Measurements from ENCODE around the gene CCDC71L. TPM values are rescaled to one million over a fixed set of nuclear protein-coding genes. Genes with fewer than 3 reads are reported as not detected.

The CCDC71L gene
- polyA plus RNA-seq, 1 of the 3 experiments (the other 2 are of a cell fraction), result 30.0 TPM

DNA sequence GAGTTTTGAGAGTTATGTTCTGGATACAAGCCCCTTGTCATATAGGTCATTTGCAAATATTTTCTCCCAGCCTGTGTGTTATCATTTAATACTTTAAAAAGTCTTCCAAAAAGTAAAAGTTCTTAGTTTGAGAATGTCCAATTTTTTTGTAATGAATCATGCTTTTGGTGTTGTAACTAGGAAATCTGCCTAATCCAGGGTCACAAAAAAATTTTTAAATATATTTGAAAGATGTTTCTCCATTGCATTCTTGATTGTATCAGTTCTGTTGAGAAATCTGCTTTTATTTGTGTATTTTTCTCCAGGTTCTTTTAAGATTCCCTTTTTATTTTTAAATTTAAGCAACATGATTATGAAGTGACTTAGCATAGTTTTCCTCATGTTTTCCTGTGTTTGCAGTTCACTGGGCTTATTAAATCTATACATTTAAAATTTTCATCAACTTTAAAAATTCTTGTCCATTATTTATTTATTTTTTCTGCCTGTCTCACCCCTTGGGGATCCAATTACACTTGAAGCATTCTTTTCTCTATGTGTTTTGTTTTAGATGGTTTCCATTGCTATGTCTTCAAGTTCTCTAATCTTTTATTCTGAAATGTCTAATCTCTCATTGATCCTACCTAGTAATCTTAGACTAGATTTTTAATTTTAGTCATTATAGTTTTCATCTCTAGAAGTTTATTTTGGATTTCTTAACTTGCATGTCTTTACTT is 47.0 kb downstream of the CCDC71L start:
- ChIA-PET POLR2A (no interaction called here), CTCF (no interaction called here)
- H4K20me1 ChIP-seq (ENCODE audit: insufficient read depth), result no peaks in the 10 kb centered on the region
- no peak overlapping the region for H3K4me2 ChIP-seq
- peak overlapping the region; percentile 36 to 45; a peak in 3 of 4 replicates for H3K27ac ChIP-seq (ENCODE audit: low read depth in 2 of 2, low read length in 1 of 2)
- peak overlapping the region; percentile 6; the same call in 1 of the 2 replicates for H2AFZ ChIP-seq (ENCODE audit: low read depth)
- no peaks in the 10 kb centered on the region for H3K9me2 ChIP-seq
- H3K4me1 ChIP-seq (ENCODE audit: control insufficient read depth in 1 of 2, insufficient read depth in 2 of 2, low read depth in 1 of 2, low read length in 1 of 2), result peaks cover 3 to 23% of the 10 kb centered on the region in 2 experiments; a peak in 3 of 4 replicates
- no peaks in the 10 kb centered on the region for H3K36me3 ChIP-seq (replicated peaks in 1 of 2; ENCODE audit: control insufficient read depth in 1 of 2, insufficient read depth in 2 of 2, low read length in 1 of 2)
- TF ChIP-seq JUND (IDR thresholded peaks at IDR 0.05), result peak; percentile 29; the same call in 1 of the 2 replicates
- 0 out of 2 replicates have a peak, but pooled peaks have one; percentile 5 for TF ChIP-seq MEF2A (IDR thresholded peaks at IDR 0.05; ENCODE audit: borderline replicate concordance, low read depth)
- no peak for TF ChIP-seq RXRA (IDR thresholded peaks at IDR 0.05; ENCODE audit: borderline replicate concordance, low read depth)
- no peaks in the 10 kb centered on the region for H3K79me2 ChIP-seq (ENCODE audit: insufficient read depth)
- no peaks in the 10 kb centered on the region for H3K9me3 ChIP-seq
- peaks cover 25% of the 10 kb centered on the region for H3F3A ChIP-seq (replicated peaks; ENCODE audit: insufficient read depth)
- H3K27me3 ChIP-seq (ENCODE audit: insufficient read depth), result no peaks in the 10 kb centered on the region
- no peak overlapping the region for H3K9ac ChIP-seq
- H3K4me3 ChIP-seq (ENCODE audit: low read depth in 2 of 2, low read length in 1 of 2), result no peak overlapping the region
- no peak for DNase-seq

DNA sequence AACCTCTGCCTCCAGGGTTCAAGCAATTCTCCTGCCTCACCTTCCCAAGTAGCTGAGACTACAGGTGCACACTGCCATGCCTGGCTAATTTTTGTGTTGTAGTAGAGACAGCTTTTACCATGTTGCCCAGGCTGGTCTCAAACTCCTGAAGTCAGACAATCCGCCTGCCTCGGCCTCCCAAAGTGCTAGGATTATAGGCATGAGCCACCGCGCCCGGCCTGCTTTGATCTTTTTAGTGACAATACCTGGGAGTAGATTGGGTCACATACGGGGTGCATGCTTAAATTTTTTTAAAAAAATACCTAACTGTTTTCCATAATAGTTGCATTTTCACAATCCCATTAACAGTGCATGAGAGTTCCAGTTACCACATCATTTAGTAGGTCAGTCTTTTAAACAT is 47.7 kb downstream of the CCDC71L start:
- DNase-seq, result no peak
- Histone ChIP-seq H2AFZ (ENCODE audit: low read depth) (no peak overlapping the region), H3F3A (replicated peaks; ENCODE audit: insufficient read depth) (peaks cover 29% of the 10 kb centered on the region)
- TF ChIP-seq POLR2AphosphoS5 (IDR thresholded peaks at IDR 0.05; ENCODE audit: low read depth, low read length) (no peak), ELF1 (IDR thresholded peaks at IDR 0.05) (no peak), TEAD4 (IDR thresholded peaks at IDR 0.05; ENCODE audit: borderline replicate concordance, insufficient read depth) (no peak), SMC3 (IDR thresholded peaks at IDR 0.05; ENCODE audit: low read depth, low read length) (no peak), SIN3A (IDR thresholded peaks at IDR 0.05; ENCODE audit: borderline replicate concordance, low read depth, low read length) (no peak), RFX5 (IDR thresholded peaks at IDR 0.05; ENCODE audit: low read length) (no peak), GABPA (IDR thresholded peaks at IDR 0.05; ENCODE audit: low read depth) (no peak), RXRA (IDR thresholded peaks at IDR 0.05; ENCODE audit: borderline replicate concordance, low read depth) (no peak), CHD2 (IDR thresholded peaks at IDR 0.05; ENCODE audit: low read length, partially characterized antibody) (no peak), FOXM1 (IDR thresholded peaks at IDR 0.05; ENCODE audit: low read depth) (no peak), TCF12 (IDR thresholded peaks at IDR 0.05) (no peak), RCOR1 (IDR thresholded peaks at IDR 0.05; ENCODE audit: low read length) (no peak), FOXJ3 (CRISPR knock-in tag; IDR thresholded peaks at IDR 0.05) (no peak)
- TF ChIP-seq, protein P1, sequence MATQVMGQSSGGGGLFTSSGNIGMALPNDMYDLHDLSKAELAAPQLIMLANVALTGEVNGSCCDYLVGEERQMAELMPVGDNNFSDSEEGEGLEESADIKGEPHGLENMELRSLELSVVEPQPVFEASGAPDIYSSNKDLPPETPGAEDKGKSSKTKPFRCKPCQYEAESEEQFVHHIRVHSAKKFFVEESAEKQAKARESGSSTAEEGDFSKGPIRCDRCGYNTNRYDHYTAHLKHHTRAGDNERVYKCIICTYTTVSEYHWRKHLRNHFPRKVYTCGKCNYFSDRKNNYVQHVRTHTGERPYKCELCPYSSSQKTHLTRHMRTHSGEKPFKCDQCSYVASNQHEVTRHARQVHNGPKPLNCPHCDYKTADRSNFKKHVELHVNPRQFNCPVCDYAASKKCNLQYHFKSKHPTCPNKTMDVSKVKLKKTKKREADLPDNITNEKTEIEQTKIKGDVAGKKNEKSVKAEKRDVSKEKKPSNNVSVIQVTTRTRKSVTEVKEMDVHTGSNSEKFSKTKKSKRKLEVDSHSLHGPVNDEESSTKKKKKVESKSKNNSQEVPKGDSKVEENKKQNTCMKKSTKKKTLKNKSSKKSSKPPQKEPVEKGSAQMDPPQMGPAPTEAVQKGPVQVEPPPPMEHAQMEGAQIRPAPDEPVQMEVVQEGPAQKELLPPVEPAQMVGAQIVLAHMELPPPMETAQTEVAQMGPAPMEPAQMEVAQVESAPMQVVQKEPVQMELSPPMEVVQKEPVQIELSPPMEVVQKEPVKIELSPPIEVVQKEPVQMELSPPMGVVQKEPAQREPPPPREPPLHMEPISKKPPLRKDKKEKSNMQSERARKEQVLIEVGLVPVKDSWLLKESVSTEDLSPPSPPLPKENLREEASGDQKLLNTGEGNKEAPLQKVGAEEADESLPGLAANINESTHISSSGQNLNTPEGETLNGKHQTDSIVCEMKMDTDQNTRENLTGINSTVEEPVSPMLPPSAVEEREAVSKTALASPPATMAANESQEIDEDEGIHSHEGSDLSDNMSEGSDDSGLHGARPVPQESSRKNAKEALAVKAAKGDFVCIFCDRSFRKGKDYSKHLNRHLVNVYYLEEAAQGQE (IDR thresholded peaks at IDR 0.05; ENCODE audit: low read depth, low read length), result no peak
- TF ChIP-seq, protein P2, sequence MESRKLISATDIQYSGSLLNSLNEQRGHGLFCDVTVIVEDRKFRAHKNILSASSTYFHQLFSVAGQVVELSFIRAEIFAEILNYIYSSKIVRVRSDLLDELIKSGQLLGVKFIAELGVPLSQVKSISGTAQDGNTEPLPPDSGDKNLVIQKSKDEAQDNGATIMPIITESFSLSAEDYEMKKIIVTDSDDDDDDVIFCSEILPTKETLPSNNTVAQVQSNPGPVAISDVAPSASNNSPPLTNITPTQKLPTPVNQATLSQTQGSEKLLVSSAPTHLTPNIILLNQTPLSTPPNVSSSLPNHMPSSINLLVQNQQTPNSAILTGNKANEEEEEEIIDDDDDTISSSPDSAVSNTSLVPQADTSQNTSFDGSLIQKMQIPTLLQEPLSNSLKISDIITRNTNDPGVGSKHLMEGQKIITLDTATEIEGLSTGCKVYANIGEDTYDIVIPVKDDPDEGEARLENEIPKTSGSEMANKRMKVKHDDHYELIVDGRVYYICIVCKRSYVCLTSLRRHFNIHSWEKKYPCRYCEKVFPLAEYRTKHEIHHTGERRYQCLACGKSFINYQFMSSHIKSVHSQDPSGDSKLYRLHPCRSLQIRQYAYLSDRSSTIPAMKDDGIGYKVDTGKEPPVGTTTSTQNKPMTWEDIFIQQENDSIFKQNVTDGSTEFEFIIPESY (IDR thresholded peaks at IDR 0.05; ENCODE audit: borderline replicate concordance, low read depth), result no peak
- TF ChIP-seq, protein P3, sequence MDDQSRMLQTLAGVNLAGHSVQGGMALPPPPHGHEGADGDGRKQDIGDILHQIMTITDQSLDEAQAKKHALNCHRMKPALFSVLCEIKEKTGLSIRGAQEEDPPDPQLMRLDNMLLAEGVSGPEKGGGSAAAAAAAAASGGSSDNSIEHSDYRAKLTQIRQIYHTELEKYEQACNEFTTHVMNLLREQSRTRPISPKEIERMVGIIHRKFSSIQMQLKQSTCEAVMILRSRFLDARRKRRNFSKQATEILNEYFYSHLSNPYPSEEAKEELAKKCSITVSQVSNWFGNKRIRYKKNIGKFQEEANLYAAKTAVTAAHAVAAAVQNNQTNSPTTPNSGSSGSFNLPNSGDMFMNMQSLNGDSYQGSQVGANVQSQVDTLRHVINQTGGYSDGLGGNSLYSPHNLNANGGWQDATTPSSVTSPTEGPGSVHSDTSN (IDR thresholded peaks at IDR 0.05), result no peak
- TF ChIP-seq, protein P4, sequence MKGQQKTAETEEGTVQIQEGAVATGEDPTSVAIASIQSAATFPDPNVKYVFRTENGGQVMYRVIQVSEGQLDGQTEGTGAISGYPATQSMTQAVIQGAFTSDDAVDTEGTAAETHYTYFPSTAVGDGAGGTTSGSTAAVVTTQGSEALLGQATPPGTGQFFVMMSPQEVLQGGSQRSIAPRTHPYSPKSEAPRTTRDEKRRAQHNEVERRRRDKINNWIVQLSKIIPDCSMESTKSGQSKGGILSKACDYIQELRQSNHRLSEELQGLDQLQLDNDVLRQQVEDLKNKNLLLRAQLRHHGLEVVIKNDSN (IDR thresholded peaks at IDR 0.05; ENCODE audit: borderline replicate concordance, low read depth), result no peak

More for the DNA sequence above, 47.7 kb downstream of the CCDC71L start:
- Histone ChIP-seq H3K9ac (no peak overlapping the region), H4K20me1 (ENCODE audit: insufficient read depth) (no peaks in the 10 kb centered on the region), H3K4me3 (ENCODE audit: low read depth in 2 of 2, low read length in 1 of 2) (no peak overlapping the region), H3K27ac (ENCODE audit: low read depth in 2 of 2, low read length in 1 of 2) (peak overlapping the region in 1 of 2 experiments; percentile 45; a peak in 1 of 4 replicates), H3K9me2 (no peaks in the 10 kb centered on the region), H3K4me1 (ENCODE audit: control insufficient read depth in 1 of 2, insufficient read depth in 2 of 2, low read depth in 1 of 2, low read length in 1 of 2) (peaks cover 3 to 29% of the 10 kb centered on the region in 2 experiments; a peak in 3 of 4 replicates), H3K27me3 (ENCODE audit: insufficient read depth) (no peaks in the 10 kb centered on the region), H3K79me2 (ENCODE audit: insufficient read depth) (no peaks in the 10 kb centered on the region), H3K9me3 (no peaks in the 10 kb centered on the region), H3K4me2 (no peak overlapping the region), H3K36me3 (replicated peaks in 1 of 2; ENCODE audit: control insufficient read depth in 1 of 2, insufficient read depth in 2 of 2, low read length in 1 of 2) (no peaks in the 10 kb centered on the region)
- POLR2A ChIA-PET, result no interaction called here
- WGBS (ENCODE audit: low lambda C conversion rate), result 94% methylated on average over 6 of the region's 6 CpGs
- CTCF ChIA-PET, result interaction anchor here (1.7 kb wide), 1 partner anchor 437 kb away, joined by 5 read pairs; no protein-coding TSS in a partner anchor
